OCI-LY3 (cell line): Measurements from ENCODE around the gene PTPRQ.

Experiments used
- EZH2phosphoT487 ChIP-seq: fragments of 200-600 bp; shearing (Covaris generic); IDR thresholded peaks from 2 replicates; pipeline ENCODE4 v1.6.1; 2018; ENCODE audit warnings: antibody characterized with exemption, mixed run types, low read depth
- TF ChIP-seq, protein P1 (sequence below): fragments of 200-600, 300-600 bp; sonication (generic); IDR thresholded peaks from 2 replicates; pipeline ENCODE4 v1.5.1; 2014; ENCODE audit warnings: antibody characterized with exemption, low read length, low read depth

DNA sequence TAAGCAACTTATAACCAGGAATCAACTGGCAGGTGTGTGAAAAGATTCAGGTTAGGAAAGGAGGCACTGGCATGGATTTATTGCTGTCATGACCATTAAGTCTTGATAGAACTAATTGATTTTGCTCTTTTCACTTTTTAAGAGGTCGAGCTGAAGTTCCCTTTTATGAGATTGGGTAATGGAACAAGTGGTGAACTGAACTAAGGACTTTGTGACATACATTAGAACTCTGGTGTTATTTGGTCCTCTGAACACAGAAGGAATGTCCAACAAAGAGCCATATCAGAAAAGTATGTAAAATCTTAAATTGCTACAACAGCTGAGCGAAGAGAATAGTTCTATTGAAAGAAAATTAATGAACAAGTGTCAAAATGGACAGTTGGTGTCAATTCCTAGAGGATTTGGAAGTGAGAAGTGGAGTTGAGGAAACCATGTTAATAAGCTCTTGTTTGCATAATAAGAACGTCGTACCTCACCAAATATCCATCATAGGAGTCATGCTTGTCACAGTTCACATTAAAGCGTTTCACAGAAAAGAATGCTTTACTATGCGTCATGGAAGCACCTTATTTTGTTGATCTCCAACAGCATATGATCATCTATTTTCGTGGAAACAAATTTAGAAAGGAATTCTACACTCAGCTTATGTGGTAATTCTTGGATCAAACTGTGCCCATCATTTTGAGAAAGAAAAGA, 255.0 kb downstream of the PTPRQ start:
- TF ChIP-seq, protein P1, sequence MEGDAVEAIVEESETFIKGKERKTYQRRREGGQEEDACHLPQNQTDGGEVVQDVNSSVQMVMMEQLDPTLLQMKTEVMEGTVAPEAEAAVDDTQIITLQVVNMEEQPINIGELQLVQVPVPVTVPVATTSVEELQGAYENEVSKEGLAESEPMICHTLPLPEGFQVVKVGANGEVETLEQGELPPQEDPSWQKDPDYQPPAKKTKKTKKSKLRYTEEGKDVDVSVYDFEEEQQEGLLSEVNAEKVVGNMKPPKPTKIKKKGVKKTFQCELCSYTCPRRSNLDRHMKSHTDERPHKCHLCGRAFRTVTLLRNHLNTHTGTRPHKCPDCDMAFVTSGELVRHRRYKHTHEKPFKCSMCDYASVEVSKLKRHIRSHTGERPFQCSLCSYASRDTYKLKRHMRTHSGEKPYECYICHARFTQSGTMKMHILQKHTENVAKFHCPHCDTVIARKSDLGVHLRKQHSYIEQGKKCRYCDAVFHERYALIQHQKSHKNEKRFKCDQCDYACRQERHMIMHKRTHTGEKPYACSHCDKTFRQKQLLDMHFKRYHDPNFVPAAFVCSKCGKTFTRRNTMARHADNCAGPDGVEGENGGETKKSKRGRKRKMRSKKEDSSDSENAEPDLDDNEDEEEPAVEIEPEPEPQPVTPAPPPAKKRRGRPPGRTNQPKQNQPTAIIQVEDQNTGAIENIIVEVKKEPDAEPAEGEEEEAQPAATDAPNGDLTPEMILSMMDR, result no peak
- TF ChIP-seq EZH2phosphoT487, result no peak
